HEK293T (cell line): ENCODE measurements around the gene FUBP3.

Source experiments
- CTCF ChIA-PET: fragments of 350-600 bp; formaldehyde crosslinking; extraction: SDS; loops from one replicate; lab custom pipeline; 2021; ENCODE audit warnings: antibody characterized with exemption, inconsistent platforms; lab: Yijun Ruan, JAX
- POLR2A ChIA-PET: fragments of 350-600 bp; formaldehyde crosslinking; extraction: SDS; loops from one replicate; lab custom pipeline; 2020; ENCODE audit warnings: antibody characterized with exemption, inconsistent platforms; lab: Yijun Ruan, JAX
- DNase-seq: peaks from one replicate; pipeline ENCODE4 v3.0.0; 2012; ENCODE audit warnings: mixed read lengths; ENCODE audit errors: extremely low spot score
- ARNT ChIP-seq: fragments of 450-650 bp; IDR thresholded peaks from 2 replicates; pipeline ENCODE4 v1.6.1; 2017; ENCODE audit warnings: mild to moderate bottlenecking
- BHLHE40 ChIP-seq: fragments of 450-650 bp; IDR thresholded peaks from 2 replicates; pipeline ENCODE4 v1.6.1; 2016; ENCODE audit warnings: mild to moderate bottlenecking, moderate library complexity, borderline replicate concordance
- CTBP1 ChIP-seq: fragments of 450-650 bp; IDR thresholded peaks from 2 replicates; pipeline ENCODE4 v1.6.1; 2016; ENCODE audit warnings: borderline replicate concordance
- ELF4 ChIP-seq: fragments of 450-650 bp; IDR thresholded peaks from 2 replicates; pipeline ENCODE4 v1.6.1; 2017; ENCODE audit warnings: antibody characterized with exemption
- FOXA1 ChIP-seq: fragments of 450-650 bp; IDR thresholded peaks from 2 replicates; pipeline ENCODE4 v1.6.1; 2016; ENCODE audit warnings: mild to moderate bottlenecking
- FOXK2 ChIP-seq: fragments of 450-650 bp; IDR thresholded peaks from 2 replicates; pipeline ENCODE4 v1.6.1; 2016; ENCODE audit warnings: mild to moderate bottlenecking
- FOXM1 ChIP-seq: fragments of 450-650 bp; IDR thresholded peaks from 2 replicates; pipeline ENCODE4 v1.6.1; 2017; ENCODE audit warnings: mild to moderate bottlenecking, borderline replicate concordance
- HDGF ChIP-seq: fragments of 450-650 bp; IDR thresholded peaks from 2 replicates; pipeline ENCODE4 v1.6.1; 2017; ENCODE audit warnings: antibody characterized with exemption, borderline replicate concordance
- L3MBTL2 ChIP-seq: fragments of 450-650 bp; conservative IDR thresholded peaks from 2 replicates; pipeline ENCODE4 v1.6.1; 2016; ENCODE audit warnings: mild to moderate bottlenecking
- LEF1 ChIP-seq: fragments of 450-650 bp; IDR thresholded peaks from 2 replicates; pipeline ENCODE4 v1.6.1; 2017; ENCODE audit warnings: mild to moderate bottlenecking, borderline replicate concordance
- NFRKB ChIP-seq: fragments of 450-650 bp; IDR thresholded peaks from 2 replicates; pipeline ENCODE4 v1.6.1; 2016; ENCODE audit warnings: mild to moderate bottlenecking, moderate library complexity
- SP1 ChIP-seq: fragments of 450-650 bp; IDR thresholded peaks from 2 replicates; pipeline ENCODE4 v1.6.1; 2017
- SUZ12 ChIP-seq: fragments of 450-650 bp; IDR thresholded peaks from 2 replicates; pipeline ENCODE4 v1.6.1; 2016; ENCODE audit warnings: mild to moderate bottlenecking
- TARDBP ChIP-seq: fragments of 450-650 bp; IDR thresholded peaks from 2 replicates; pipeline ENCODE4 v1.6.1; 2016
- ZNF384 ChIP-seq: fragments of 450-650 bp; IDR thresholded peaks from 2 replicates; pipeline ENCODE4 v1.6.1; 2016
- TF ChIP-seq, protein P1 (sequence below): fragments of 450-650 bp; IDR thresholded peaks from 2 replicates; pipeline ENCODE4 v1.6.1; 2016

FUBP3 gene

DNA sequence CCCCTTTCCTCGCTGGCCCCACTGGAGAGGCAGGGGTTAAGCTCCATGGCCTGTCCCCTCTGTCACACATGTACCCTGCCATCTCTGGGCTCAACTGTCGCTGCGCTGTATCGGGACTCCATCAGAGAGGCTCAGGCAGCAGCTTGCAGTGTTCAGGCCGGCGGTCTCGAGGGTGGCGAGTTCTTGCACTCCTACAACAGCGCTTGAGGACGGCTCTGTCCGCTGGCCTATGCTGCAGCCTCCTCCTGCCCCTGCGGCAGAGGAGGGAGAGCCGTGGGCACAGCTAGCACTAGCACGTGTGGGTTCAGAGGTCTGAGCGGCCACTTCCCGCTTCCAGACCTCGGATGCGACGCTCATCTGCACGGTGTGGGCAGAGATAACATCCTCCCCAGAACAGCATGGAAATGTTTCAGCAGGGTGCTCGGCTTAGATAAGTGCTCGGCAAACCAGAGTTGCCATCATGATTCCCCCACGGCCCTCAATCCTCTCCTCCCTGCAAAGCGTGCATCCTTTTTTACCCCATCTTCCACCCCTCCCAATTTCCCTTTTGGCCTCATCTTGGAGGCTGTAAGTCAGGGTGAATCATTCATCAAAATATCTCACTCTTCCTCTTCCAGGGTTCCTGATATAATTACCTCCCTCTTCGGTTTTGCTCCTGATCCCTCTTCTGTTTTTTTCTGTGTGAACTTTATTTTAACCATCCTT is 41.9 kb upstream of the FUBP3 start:
- TF ChIP-seq ARNT (no peak), FOXK2 (no peak)
- no peak for DNase-seq
- CTCF ChIA-PET: no interaction called here
- POLR2A ChIA-PET: interaction anchor here (1.0 kb wide), 1 partner anchor 42 kb away, joined by 4 read pairs; the partner anchor contains the start of gene FUBP3

DNA sequence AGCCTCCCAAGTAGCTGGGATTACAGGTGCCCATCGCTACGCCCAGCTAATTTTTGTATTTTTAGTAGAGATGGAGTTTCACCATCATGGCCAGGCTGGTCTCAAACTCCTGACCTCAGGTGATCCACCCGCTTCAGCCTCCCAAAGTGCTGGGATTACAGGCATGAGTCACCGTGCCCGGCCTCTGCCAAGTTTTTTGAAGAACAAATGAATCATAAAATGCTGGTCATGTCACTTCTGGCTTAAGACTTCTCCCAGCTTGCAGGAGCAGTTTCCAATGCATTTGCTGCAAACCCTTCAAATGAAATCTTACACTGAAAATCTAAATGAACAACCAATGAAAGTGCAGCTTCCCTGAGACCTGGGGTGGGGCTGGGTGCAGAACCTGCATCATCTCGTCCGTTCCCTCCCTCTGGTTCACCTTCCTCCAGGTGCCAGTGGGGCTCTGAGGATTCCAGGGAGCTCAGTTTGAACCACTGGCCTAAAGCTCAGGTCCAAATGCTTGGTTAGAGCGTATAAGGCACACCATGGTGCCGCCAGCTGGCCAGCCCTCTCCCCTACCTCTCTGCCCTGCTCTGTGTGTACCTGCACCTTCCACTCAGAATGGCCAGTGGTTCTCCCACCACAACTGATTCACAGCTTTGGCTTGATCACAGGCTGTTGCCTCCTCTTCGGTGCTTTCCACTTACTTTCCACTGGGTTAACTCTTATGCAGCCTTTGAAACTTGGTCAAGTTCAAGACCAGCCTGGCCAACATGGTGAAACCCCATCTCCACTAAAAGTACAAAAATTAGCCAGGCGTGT is 39.8 kb upstream of the FUBP3 start:
- ChIA-PET CTCF (interaction anchor here (0.7 kb wide), 1 partner anchor 80 kb away, joined by 3 read pairs; no protein-coding TSS in a partner anchor), POLR2A (interaction anchor here (1.5 kb wide), 1 partner anchor 40 kb away, joined by 4 read pairs; the partner anchor contains the start of gene FUBP3)
- DNase-seq: no peak
- TF ChIP-seq ZNF384 (no peak), SP1 (no peak), ARNT (no peak), FOXM1 (no peak), BHLHE40 (no peak), SUZ12 (no peak), CTBP1 (no peak), FOXA1 (no peak), HDGF (no peak)

DNA sequence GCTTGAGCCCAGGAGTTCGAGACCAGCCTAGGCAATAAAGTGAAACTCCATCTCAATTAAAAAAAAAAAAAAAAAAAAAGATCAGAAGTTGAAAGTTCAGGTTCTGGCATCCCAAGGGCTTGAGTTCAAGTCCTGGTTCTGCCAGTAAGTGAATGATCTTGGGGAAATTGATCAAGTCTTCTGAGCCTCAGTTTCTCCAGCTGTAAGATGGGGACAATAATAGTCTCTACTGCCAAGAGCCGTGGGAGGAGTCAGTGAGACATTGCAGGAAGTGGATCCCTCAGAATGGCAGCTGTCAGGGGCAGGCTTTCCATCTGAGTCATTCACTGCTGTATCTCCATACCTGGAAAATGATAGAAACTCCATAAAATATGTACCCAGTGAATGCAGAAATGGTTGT is 37.8 kb upstream of the FUBP3 start:
- CTCF ChIA-PET: no interaction called here
- TF ChIP-seq NFRKB: no peak
- TF ChIP-seq TARDBP: no peak
- no peak for TF ChIP-seq FOXM1
- no peak for TF ChIP-seq ZNF384
- no peak for TF ChIP-seq FOXK2
- TF ChIP-seq HDGF: no peak
- TF ChIP-seq CTBP1: no peak
- TF ChIP-seq BHLHE40: no peak
- TF ChIP-seq FOXA1: no peak
- no peak for DNase-seq
- POLR2A ChIA-PET: no interaction called here

DNA sequence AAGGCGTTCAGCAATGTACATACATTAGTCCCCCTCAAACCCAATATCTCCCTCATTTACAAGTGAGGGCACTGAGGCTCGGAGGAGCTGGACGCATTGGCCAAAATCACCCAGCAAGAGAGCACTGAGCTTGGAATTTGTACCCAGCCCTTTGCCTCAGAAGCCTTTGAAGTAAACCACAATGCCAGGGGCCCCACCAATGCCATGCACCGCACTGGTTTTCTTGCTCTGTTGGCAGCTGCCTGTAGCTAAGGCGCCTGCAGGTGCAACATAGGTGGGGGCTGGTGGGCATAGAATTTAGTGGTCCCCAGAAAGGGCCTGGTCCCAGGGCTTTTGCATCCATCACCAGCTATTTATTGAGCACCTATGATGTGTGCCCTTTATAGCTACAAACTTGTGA is 37.3 kb upstream of the FUBP3 start:
- DNase-seq: no peak
- POLR2A ChIA-PET: no interaction called here
- CTCF ChIA-PET: no interaction called here

DNA sequence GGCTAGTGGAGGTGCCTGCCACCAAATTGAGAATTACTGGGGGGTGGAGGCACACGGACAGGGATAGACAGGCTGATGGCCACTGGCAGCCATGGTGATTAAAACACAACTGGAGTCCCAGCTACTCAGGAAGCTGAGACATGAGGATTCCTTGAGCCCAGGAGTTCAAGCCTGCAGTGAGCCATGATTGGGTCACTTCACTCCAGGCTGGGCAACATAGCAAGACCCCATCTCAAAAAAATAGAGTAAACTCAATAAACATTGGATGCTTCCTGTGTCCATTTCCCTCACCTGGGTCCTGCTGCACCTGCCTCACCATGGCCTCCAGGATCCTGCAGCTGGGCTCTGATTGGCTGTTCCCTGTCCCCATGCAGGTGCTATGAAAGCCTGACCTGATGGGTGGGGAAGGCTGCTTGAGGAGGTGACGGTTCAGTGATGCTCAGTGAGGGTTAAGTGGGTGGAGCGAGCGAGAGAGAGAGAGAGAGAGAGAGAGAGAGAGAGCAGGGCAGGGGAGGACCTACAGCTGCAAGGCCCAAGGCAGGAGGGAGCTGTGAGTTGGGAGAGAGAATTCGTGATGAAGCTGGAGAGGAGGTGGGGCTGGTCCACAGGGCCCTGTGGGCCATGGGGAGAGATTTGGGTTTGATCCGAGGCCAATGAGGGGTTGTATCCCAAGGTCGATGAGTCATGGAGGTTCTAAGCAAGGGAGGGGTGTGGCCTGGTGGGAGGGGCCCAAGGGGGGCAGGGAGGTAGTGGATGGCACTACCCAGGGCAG is 36.7 kb upstream of the FUBP3 start:
- ChIA-PET POLR2A (no interaction called here), CTCF (no interaction called here)
- DNase-seq: no peak
- no peak for TF ChIP-seq SP1
- no peak for TF ChIP-seq FOXK2
- TF ChIP-seq ARNT: no peak
- no peak for TF ChIP-seq HDGF
- TF ChIP-seq FOXA1: no peak
- TF ChIP-seq ZNF384: no peak
- TF ChIP-seq, protein P1, sequence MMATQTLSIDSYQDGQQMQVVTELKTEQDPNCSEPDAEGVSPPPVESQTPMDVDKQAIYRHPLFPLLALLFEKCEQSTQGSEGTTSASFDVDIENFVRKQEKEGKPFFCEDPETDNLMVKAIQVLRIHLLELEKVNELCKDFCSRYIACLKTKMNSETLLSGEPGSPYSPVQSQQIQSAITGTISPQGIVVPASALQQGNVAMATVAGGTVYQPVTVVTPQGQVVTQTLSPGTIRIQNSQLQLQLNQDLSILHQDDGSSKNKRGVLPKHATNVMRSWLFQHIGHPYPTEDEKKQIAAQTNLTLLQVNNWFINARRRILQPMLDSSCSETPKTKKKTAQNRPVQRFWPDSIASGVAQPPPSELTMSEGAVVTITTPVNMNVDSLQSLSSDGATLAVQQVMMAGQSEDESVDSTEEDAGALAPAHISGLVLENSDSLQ: no peak
- TF ChIP-seq L3MBTL2: no peak
- TF ChIP-seq FOXM1: no peak
- TF ChIP-seq LEF1: no peak
- TF ChIP-seq TARDBP: no peak

More for the DNA sequence above, 37.3 kb upstream of the FUBP3 start:
- no peak for TF ChIP-seq HDGF
- TF ChIP-seq BHLHE40: no peak
- TF ChIP-seq ZNF384: no peak
- no peak for TF ChIP-seq LEF1
- TF ChIP-seq FOXK2: no peak
- TF ChIP-seq ARNT: no peak
- no peak for TF ChIP-seq CTBP1
- TF ChIP-seq ELF4: no peak

DNA sequence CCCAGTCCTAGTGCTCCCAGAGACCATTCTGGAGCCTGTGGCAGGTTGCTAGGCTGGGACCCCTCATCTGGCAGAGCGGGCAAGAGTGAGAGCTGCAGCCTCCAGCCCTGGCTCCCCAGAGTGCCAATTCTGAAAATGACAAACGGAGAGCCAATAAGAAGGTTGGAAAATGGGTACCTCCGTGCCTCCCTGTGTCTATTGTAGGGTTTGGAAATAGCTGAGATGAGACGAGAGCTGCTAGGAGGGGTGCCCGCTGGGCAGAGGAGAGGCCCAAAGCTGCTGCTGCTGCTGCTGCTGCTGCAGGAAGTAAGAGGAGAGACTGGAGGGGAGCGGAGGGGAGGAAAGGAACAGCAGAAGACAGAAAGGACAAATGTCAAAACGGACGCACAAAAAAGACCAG is 36.0 kb upstream of the FUBP3 start:
- ChIA-PET CTCF (no interaction called here), POLR2A (no interaction called here)
- DNase-seq: no peak
- TF ChIP-seq SUZ12 (no peak), SP1 (no peak), TARDBP (no peak), L3MBTL2 (no peak), LEF1 (no peak), CTBP1 (no peak), ARNT (no peak), FOXA1 (no peak), NFRKB (no peak), ELF4 (no peak), BHLHE40 (no peak), ZNF384 (no peak), FOXK2 (no peak), FOXM1 (no peak), HDGF (no peak)
- TF ChIP-seq, protein P1: no peak
